Measurements from ENCODE around the gene B3GNT8.
"Not testable (repeated sequence)": the region's sequence is repeated elsewhere in the genome, so short reads cannot be mapped to it uniquely, and the experiment has no call there.

B3GNT8 gene

GRCh38 chr19:41381536-41381935 lies 45.6 kb downstream of the B3GNT8 start:
- DNase-seq, result not testable (repeated sequence)

GRCh38 chr19:41377977-41378709 lies 49.0 kb downstream of the B3GNT8 start:
- DNase-seq, result no peak

GRCh38 chr19:41376998-41377365 lies 50.2 kb downstream of the B3GNT8 start:
- no peak for DNase-seq

- DNase-seq, result no peak
Observed at GRCh38 chr19:41376241-41376997, 50.8 kb downstream of the B3GNT8 start, which contains the start of gene TMEM91. TSS of gene TMEM91 (plus strand) at chr19:41376533. CDS start at chr19:41378310, 1,777 bp downstream.
